Measurements from ENCODE around the gene CPNE6.
"Not testable (repeated sequence)": the region's sequence is repeated elsewhere in the genome, so short reads cannot be mapped to it uniquely, and the experiment has no call there.

The CPNE6 gene

DNA sequence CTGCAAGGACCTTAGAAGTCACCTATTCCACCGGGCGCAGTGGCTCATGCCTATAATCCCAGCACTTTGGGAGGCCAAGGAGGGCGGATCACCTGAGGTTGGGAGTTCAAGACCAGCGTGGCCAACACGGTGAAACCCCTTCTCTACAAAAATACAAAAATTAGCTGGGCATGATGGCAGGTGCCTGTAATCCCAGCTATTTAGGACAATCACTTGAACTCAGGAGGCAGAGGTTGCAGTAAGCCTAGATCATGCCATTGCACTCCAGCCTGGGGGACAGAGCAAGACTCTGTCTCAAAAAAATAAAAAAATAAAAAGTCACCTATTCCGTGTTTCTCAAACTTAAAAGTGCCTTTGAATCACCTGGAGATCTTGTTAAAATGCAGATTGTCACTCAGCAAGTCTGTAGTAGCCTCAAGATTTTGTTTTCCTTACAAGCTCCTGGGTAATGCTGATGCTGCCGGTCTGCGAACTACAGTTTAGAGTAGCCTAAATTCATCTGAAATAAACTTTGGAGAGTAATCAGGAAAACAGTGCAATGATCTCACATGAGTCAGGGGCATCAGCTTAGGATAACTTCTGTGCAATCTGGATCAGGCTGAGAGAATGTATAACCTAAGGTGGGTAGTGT, 34.4 kb downstream of the CPNE6 start:
- DNase-seq (ENCODE audit: low read depth, low spot score): not testable (repeated sequence)

DNA sequence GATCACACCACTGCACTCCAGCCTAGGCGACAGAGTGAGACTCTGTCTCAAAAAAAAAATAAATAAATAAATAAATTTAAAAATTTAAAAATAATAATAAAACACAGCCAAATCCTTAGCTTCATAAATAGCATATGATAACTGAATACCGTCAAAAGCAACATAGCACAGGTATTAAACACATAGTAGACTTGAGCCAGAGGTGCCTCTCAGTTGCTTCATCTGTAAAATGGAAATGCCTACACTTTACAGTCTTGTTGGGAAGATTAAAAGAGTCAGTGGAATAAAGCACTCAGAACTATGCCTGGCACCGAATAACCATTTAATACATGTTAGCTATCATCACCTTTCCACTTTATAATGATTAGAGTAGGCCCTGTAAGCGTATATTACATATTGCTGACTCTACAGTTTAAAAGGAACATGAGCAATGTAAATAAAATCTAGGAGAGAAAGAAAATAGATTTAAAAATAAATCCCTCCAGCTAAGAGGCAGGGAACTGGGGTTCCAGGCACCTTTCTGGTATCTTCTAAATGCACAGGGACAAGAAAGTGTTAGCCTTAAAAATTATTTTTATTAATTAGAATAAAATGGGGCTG, 35.4 kb downstream of the CPNE6 start:
- DNase-seq (ENCODE audit: low read depth, low spot score): no peak

DNA sequence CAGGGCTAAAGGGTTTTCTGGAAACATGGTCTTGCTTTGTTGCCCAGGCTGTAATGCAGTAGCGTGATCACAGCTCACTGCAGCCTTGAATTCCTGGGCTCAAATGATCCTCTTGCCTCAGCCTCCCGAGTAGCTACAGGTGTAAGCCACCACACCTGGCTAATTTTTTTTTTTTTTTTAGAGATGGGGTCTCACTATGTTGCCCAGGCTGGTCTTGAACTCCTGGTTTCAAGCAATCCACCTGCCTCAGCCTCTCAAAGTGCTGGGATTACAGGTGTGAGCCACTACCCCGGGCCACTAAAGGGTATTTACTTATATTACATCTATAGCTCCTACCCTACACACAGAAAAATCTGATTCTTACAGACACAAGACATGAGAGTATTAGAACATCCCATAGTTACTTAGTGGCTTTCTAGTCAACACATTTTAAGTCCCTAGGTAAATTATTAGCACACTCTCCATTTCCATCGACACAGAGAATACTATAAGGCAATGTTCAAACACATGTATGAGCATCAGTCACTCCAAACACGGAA, 37.0 kb downstream of the CPNE6 start:
- DNase-seq (ENCODE audit: low read depth, low spot score): no peak

DNA sequence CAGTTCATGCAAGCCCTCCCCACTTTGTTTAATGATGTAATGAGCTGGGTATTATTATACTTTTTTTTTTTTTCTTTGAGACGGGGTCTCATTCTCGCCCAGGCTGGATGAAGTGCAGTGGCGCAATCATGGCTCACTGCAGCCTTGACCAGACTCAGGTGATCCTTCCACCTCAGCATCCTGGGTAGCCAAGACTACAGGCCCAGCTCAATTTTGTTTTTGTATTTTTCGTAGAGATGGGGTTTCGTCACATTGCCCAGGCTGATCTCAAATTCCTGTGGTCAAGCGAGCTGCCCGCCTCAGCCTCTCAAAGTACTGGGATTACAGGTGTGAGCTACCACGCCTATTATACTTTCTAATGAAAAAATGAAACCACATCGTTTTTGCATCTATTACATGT, 38.7 kb downstream of the CPNE6 start:
- DNase-seq (ENCODE audit: low read depth, low spot score): no peak

DNA sequence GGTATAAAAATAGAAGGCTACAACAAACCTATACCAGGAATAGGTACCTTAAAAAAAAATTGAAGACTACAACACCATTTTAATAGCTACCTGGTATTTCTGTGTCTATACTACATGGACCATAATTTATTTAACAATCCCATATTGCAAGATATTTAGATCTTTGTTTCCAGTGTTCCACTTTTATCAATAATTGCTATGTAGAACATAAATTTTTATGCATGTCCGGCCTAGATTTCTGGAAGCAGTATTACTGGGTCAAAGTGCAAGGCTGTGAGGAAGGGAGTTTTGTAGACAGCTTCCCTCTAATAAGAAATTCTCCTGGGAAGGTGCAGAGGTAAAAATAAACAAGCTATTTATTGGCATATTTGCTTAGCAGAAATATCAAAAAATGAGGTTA, 39.2 kb downstream of the CPNE6 start:
- no peak for DNase-seq (ENCODE audit: low read depth, low spot score)

DNA sequence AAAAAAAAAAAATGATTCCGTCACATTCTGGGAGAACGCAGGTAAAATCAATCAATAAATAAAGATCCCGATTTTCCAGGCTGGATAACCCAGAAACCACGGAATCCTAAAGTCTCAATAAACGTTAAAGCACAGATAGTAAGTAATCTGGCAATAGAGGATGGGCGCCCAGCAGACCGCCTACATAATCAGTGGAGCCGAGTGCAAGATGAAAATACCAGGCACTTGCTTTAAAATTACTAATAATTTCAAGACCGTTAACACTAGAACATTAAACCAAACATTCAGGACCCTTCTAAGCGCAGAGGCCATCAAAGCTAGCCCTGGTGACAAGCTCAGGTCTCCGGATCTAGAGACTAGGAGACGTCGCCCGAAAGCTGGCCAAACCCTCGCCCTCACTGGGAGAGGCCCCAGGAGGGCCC, 42.0 kb downstream of the CPNE6 start:
- no peak for DNase-seq (ENCODE audit: low read depth, low spot score)

DNA sequence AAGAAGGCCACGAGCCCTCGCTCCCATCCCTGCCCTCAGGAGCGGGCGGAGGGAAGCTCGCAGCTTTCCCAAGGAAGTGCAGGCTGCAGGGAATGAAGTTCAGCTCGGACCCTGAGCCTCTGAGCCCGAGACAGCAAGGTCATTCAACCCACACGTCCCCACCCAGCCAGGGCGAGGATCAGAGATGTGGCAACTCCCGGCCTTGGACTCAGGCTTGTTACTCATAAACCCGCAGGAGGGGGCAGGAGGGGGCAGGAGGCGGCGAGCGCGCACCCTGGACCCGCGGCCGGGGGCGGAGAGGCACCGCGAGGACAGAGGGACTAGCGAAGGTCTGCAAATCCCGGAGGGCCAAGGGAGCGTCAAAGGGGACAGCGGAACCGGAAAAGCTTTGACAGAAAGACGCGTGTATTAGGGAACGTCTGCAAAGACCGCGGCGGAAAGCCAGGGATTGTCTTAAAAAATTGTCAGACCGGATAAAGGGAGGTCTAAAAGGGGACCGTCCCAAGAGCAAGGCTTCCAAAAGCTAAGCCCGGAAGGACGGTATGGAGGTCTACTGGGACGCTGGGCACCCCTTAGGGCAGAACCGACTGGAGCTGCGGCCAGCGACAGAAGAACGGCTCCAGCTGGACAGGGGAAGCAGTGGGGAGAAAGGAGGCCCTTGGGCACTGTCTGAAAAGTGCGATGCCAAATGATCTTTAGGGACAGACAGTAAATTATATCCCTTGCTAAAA, 42.6 kb downstream of the CPNE6 start:
- peak; percentile 90 for DNase-seq (ENCODE audit: low read depth, low spot score)

DNA sequence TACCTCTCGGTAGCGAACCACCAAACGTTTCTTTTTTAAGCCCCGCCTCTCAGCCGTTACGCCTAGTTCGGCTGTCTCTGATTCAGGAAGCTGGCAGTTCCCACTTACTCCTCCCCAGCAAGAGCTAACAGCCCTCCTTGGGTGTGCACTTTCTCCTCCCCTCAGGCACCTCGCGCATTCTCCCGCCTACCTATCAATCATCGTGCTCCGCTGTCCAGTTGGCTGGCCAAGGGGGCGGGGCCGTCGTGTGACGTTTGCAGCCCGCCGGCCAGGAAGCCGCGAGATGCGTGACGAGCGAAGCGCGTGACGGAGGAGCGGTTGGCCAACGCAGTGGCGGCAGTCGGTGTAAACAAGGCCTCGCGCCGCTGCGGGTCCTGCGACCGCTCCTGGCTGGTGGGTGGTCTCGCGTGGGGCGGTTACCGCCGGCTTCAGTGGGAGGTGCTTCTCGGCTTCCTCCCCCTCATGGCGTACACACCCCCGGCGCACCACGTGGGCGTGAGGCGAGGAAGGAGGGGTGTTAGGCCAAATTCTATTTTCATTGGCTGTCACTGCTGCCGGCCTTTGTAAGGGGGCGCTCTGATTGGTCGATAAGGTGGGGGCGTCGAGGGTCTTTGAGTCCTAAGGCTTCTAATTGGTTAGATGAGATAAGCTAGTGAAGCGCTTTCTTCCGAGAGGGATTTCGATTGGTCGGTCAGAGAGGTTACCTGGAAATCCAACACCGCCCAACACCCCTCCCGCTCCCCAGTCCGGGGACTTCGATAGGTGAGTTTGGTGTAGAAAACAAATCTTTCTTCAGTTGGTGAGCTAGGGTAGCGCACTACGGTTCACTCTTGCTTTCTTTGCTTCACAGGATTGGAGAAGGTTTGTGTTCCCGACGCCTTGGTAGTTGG, 43.4 kb downstream of the CPNE6 start, which contains the start of the genes DCAF11 and NRL:
TSS of gene DCAF11 (plus strand) at position 246 of the 890 bp plus-strand sequence. CDS start 818 bp downstream, outside the sequence.
TSS of gene NRL (minus strand) at position 418 of the 890 bp plus-strand sequence. CDS start 32,101 bp downstream, outside the sequence.
- DNase-seq (ENCODE audit: low read depth, low spot score): peak; percentile 100

DNA sequence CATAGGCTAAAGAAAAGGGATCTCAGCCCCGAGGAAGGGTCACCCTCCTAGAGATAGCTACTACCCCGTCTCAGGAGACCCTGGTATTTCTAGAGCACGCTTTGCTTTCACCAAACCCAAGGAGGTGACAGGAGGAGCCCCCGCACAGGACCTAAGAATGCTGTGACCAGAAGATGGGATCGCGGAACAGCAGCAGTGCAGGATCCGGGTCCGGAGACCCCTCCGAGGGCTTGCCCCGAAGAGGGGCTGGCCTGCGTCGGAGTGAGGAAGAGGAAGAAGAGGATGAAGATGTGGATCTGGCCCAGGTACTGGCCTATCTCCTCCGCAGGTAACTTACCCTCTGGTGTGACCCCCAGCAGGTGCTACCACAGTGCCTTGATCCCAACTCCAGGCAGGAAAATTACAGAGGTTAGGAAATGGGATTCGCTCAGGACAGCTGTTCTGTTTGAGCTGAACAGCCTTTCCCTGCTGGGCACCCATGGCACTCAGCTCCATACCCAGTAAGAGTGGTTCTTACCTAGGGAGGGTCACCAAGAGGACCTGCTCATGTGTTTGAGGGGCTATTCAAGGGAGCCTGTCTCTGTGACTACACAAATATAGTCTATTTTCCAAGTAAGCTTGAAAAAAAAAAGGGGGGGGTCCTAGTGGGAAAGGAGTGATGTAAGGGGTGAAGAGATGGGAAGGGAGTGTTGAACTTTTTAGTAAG, 44.2 kb downstream of the CPNE6 start:
- DNase-seq (ENCODE audit: low read depth, low spot score): no peak

DNA sequence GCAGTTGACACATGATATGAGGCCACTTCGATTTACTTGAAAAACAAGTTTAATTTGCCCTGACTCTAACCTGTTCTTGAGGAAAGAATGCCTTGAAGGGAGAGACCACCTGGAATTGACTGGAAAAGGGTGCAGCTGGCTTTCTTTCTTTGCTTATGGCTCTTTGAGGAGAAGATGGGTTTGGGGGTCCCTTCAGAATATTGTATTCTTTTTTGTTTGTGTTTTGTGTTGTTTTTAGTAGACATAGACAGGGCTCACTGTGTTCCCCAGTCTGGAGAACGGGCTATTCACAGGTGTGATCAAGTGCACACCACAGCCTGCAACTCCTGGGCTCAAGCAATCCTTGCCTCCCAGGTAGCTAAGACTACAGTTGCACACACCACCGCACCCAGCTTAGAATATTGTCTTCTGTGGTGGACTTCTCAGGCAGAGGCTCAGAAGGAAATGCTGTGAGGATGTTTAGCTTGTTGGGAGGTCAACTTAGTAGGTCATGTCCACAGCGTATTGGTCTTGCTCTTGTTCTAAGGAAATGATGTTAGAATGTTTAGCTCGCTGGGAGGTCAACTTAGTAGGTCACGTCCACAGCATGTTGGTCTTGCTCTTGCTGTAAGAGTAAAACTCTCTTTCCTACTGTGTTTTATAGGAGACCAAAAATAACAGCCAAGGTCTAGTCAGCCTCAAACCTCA, 44.9 kb downstream of the CPNE6 start:
- no peak for DNase-seq (ENCODE audit: low read depth, low spot score)

DNA sequence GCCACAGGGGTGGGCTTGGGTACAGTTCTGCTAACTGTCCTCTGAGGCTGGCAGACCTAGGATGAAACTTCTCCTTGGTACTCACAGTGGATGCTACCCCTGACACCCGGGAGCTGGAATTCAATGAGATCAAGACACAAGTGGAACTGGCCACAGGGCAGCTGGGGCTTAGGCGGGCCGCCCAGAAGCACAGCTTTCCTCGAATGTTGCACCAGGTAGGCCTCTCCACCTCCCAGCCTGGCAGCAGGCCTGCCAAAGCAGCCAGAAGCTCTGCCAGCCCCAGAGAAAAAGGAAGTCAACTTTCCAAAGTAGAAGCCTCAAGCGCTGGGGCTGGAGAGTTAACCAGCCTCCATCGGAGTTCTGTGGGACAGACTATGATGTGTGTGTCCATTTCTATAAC, 45.8 kb downstream of the CPNE6 start:
- no peak for DNase-seq (ENCODE audit: low read depth, low spot score)

DNA sequence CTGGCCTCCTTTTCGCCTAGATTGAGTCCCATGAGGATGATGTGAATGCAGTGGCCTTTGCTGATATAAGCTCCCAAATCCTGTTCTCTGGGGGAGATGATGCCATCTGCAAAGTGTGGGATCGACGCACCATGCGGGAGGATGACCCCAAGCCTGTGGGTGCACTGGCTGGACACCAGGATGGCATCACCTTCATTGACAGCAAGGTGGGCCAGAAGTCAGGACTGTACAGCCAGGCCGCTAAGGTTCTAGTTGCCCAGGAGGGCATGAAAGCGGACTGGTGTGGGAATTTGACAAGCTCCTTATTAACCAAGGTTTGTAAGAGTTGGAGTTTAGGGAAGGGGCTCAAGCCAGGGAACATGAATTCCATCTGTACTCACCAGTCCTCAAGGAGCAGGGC, 48.3 kb downstream of the CPNE6 start:
- DNase-seq (ENCODE audit: low read depth, low spot score): no peak

DNA sequence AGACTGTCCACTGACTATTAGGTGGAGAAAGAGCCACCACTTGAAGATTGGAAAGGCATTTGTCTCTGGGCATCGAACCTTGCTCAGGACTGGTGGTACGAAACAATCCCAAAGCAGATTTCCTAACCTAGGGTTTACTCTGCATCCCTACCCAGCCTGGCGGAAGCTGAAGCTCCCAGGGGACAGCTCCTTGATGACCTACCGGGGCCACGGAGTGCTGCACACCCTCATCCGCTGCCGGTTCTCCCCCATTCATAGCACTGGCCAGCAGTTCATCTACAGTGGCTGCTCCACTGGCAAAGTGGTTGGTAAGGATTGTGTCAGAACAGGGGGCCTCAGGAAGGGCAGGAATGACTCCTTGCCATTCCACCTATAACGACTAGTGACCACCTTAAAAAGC, 49.8 kb downstream of the CPNE6 start:
- DNase-seq (ENCODE audit: low read depth, low spot score): no peak

DNA sequence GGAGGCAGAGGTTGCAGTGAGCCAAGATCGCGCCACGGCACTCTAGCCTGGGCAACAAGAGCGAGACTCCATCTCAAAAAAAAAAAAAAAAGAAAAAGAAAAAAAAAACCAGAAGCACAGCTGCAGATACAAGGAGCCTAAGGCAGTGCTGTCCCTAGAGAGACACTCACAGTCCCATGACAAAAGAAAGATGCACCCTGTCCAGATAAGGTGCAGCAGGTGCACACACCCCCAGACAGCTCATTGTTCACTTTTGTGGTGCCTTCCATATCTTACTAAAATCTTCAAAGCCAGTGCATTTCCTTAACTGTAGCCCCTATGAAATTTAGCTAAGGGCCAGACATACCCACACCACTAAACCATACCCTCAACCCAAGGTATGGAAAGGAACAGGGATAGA, 51.1 kb downstream of the CPNE6 start:
- no peak for DNase-seq (ENCODE audit: low read depth, low spot score)

DNA sequence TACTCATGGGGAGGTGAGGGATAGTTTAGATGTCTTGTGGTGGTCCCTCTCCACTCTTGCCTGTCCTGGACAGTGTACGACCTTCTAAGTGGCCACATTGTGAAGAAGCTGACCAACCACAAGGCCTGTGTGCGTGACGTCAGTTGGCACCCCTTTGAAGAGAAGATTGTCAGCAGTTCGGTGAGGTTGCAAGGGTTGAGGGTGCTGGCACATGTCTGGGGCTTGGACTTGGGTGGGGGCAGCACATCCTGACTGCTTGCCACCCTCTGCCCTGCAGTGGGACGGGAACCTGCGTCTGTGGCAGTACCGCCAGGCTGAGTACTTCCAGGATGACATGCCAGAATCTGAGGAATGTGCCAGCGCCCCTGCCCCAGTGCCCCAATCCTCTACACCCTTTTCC, 51.5 kb downstream of the CPNE6 start:
- DNase-seq (ENCODE audit: low read depth, low spot score): no peak

DNA sequence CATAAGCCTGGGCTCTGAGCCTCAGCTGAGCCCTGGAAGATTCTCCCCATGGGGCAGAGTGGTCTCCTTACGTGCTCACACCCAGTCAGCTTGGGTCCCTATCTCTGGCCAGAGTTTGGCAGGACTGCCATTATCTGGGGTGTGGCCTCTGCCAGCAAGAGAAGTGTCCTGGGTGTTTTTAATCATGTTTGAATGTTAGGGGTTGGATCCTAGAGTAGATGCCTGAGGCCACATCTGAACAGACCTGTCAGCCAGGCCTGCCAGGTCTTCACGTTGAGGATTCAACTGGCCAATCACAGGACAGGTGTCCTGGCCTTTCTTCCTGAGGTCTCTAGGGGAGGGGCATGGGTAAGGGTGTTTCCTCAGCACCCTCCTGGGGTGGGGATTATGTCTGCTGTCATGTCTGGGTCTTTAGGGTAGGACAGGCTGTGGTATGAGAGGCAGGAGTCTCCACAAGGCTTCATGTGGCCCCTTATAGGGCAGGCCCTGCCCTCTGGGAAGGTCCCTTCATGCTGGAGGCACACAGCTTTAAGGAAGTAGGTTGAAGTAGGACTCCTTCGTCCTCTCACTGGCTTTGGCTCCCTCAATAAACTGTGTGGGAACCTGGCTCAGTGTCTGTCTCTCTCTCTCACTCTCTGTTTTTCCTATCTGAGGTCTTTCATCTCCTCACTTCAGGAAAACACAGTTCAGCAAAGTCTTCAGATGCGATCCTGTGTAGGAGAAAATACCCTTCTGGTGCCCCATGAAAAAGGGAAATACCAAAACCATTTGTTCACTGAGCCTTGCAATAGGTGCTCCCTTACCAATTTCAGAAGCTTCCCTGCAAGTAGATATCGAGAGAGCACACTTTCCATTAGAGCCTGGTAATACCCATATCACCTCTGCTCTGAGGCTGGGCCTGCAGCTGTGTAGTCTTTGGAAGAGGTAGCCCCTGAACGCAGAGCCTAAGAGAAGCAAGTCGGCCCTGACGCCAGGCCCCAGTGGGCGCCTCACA, 52.4 kb downstream of the CPNE6 start:
- no peak for DNase-seq (ENCODE audit: low read depth, low spot score)

DNA sequence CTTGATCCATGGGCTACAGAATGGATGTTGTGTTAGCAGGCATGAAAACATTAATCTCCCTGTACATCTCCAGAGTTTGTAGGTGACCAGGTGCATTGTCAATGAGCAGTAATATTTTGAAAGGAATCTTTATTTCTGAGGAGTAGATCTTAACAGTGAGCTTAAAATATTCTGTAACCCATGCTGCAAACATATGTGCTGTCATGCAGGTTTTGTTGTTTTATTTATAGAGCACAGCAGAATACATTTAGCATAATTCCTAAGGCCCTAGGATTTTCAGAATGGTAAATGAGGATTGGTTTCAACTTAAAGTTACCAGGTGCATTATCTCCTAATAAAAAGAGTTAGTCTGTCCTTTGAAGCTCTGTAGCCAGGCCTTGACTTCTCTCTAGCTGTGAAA, 55.6 kb downstream of the CPNE6 start:
- DNase-seq (ENCODE audit: low read depth, low spot score): no peak

DNA sequence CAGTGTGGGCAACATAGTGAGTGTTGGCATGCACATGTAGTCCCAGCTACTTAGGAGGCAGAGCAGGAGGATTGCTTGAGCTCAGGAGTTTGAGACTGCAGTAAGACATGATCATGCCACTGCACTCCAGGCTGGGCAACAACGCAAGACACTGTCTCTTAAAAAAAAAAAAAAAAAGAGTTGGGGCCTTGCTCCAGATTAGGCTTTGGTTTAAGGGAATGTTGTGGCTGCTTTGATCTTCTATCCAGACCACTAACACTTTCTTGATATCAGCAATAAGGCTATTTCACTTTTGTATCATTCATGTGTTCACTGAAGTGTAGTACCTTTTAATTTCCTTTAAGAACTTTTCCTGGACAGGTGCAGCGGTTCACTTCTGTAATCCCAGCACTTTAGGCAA, 56.3 kb downstream of the CPNE6 start:
- DNase-seq (ENCODE audit: low read depth, low spot score): no peak
